D341Med (cell line): ENCODE data around the gene SEMA3A.
"Not testable (repeated sequence)": the region's sequence is repeated elsewhere in the genome, so short reads cannot be mapped to it uniquely, and the experiment has no call there.

Source experiments
- DNase-seq: peaks from one replicate; pipeline ENCODE4 v3.0.0; 2012; ENCODE audit warnings: low spot score

Gene SEMA3A

GRCh38 chr7:84108787-84109186, 85.8 kb downstream of the SEMA3A start:
- DNase-seq = no peak

GRCh38 chr7:84108119-84108518, 86.5 kb downstream of the SEMA3A start:
- no peak for DNase-seq

GRCh38 chr7:84107259-84107658, 87.3 kb downstream of the SEMA3A start:
- no peak for DNase-seq

- no peak for DNase-seq
Observed at GRCh38 chr7:84106291-84106690, 88.3 kb downstream of the SEMA3A start.

GRCh38 chr7:84105586-84105985, 89.0 kb downstream of the SEMA3A start:
- no peak for DNase-seq

DNA sequence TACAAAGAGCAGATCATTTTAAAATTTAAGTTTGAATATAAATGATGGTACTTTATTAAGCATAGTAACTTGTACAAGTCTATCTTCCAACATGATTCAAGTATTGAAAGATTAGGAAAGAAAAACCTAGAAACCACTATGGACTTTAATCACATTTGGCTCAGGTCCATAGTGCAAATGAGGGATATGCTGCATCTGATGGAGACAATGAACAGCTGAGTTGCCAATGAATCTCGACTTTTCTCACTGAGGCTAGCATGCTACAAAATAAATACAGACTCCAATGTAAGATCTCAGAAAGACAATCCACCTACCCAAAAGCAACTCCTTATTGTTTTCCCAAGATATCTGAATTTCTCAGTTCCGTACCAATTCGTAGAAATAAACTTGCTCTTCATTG, 89.8 kb downstream of the SEMA3A start:
- DNase-seq = no peak

DNA sequence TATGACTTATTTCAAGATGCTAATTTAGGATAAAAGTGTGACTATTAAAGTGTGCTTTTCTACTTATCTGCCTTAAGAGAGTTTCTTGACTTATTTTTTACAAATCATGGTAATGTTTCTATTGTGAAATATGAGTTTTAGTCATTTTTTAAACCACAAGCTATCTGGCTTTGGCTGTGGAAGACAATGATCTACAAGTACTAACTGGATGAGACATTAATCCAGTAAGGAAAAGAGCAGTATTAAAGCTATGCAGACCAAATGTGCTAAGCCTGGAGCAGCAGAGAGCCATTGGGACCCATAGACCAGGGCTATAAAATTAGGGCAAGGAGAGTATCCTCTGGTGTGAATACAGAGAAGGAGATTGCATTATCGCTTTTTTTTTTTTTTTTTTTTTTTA, 92.4 kb downstream of the SEMA3A start:
- DNase-seq = no peak

GRCh38 chr7:84100866-84101265, 93.7 kb downstream of the SEMA3A start:
- peak; percentile 15 for DNase-seq

GRCh38 chr7:84095971-84096370, 98.6 kb downstream of the SEMA3A start:
- no peak for DNase-seq

DNA sequence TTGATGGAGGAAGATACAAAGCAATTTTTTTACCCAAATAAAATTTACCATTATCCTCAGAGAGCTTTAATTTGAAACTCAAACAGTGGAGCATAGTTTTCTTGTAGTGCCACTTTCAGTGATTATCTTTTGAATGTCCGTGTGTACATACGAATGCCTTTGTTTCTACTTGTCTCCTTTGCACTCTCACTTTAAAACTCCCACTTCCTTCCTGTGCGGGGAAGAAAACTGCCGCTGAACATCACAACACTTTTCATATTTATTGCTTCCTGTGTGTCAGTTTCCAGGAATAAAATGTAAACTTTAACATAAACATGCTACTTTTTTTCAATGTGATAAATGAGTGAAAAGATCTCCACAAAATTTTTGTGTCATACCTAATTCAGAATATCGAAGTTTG, 102.4 kb downstream of the SEMA3A start:
- DNase-seq = no peak

GRCh38 chr7:84091318-84091717, 103.3 kb downstream of the SEMA3A start:
- DNase-seq = no peak

DNA sequence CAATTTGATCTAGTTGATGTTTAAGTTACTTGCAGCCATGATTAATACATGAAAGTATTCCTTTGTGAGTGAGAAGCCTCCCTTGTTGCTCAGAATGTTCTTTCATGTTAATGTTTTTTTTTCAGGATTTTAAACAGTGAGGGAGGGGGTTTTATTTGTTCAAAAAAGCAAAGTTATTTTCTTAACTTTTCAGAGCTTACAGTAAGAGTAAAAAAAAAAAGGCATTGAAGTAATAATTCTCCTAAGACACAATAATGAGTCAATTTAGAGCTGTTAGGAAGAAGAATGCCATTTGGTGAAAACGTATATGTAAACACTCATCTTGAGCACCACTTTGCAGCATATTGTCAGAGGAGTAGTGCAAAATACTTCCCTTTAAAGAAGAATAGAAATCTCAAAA, 105.8 kb downstream of the SEMA3A start:
- no peak for DNase-seq

DNA sequence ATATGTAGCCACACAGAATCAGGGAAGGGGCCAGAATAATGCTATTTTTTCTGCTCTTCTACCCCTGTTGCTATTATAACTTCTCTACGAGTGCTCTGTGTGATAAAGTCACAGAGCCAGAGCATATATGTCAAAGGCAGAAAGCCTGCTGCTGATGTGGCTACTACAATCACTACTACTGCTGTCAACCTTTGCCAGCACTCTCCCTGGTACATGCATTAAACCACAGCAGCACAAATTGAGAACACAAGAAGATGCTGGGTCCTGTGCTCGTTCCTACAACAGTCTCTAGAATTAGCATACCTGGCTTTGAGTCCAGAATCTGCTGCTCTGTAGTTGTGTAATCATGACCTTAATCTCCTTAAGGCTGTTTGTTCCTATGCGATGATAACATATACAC, 108.6 kb downstream of the SEMA3A start:
- DNase-seq = peak; percentile 9

- DNase-seq = no peak
Observed at GRCh38 chr7:84085147-84085546, 109.4 kb downstream of the SEMA3A start.

- DNase-seq = no peak
Observed at GRCh38 chr7:84083846-84084245, 110.7 kb downstream of the SEMA3A start.

- no peak for DNase-seq
Observed at GRCh38 chr7:84081973-84082522, 112.5 kb downstream of the SEMA3A start.

DNA sequence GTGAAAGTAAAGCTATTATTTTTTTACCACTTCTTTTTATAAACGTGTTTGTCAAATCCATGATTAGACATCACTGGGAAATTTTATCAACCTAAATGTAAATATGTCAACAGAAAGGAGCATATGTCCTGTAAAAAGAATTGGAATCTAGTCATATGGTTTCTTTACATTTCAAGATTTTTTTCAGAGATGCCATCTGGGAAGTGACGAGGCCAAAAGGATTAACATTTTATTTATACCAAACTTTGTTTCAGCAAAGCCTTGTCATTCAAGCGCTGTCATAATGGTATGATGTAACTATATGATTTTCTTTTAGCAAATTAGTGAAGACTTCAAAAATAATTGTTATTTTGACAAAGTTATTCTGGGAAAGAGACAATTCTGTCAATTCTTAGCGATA, 117.3 kb downstream of the SEMA3A start:
- no peak for DNase-seq

- DNase-seq = no peak
Observed at GRCh38 chr7:84076219-84076618, 118.4 kb downstream of the SEMA3A start.

DNA sequence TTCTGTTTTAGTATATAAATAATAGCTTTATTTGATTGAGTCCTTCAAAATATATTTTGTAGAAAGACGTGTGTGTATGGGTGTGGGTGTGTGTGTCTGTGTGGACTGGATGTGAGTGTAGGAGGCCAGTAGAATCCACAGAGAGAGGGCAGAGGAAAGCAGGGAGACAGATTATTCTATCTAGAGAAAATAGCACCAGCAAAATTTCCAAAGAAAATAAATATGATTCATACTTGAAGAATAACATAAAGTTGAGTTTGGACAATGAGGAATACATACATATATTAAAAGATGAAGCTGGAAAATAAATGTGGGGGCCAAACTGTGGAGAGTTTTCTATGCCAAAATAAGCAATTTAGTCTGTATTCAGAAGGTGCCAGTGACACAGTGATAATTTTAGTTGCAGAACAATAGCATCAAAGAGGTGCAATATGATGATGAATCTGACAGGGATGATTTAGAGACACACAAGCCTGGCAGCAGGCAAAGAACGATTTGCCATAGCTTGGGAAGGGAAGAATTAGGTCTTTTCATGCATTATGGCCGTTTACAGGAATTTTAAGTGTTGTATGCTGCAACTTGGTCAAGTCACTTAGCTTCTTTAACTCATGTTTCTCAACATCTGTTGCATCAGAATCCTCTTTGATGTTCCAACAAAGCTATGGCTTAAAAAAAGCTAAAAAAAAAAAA, 121.3 kb downstream of the SEMA3A start:
- no peak for DNase-seq

DNA sequence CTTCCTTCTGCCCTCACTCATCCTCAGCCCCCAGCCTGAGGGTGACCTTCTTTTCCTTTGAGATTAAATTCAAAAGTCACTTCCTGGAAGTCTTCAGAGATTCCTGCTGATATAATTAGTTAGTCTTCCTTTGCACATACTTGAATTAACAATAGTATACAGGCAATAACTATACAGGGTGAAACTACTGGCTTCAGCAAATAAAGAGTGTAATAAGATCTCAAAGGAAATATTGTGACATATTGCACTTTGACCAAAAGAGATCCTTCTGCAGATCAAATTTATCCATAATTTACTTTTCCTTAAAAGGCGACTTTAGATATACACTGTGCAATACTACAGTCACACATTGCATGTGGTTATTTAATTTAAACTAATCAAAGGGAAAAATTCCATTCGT, 123.8 kb downstream of the SEMA3A start:
- no peak for DNase-seq

DNA sequence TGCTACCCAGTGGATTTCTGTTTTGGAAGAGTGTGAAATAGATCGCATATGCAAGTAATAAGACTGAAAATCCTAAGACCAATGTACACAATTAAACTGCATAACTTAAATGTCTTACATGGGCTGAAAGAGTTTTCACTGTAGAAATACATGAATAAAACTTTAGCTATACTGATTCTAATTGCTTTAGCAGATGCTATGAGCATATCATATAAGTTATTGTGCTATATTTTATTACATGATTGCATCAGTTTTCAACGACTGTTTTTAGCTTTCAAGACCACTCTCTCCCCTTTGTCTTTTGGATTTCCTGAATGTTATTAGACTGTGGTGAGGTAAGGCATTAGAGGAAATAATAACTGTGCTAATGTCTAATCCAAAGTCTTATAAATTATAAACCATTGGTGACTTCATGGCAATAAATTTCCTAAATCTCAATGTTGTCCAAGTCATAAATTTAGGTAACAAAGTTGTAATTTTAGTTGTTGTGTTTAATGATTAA, 124.5 kb downstream of the SEMA3A start:
- no peak for DNase-seq

- DNase-seq = no peak
Observed at GRCh38 chr7:84069033-84069432, 125.6 kb downstream of the SEMA3A start.

- not testable (repeated sequence) for DNase-seq
Observed at GRCh38 chr7:84062489-84062901, 132.1 kb downstream of the SEMA3A start.

- DNase-seq = no peak
Observed at GRCh38 chr7:84060760-84061261, 133.8 kb downstream of the SEMA3A start.
